HUES64 (cell line): ENCODE results near the gene EXOC6B.
"Not testable (repeated sequence)": the region's sequence is repeated elsewhere in the genome, so short reads cannot be mapped to it uniquely, and the experiment has no call there.

Source experiments
- H3K27ac ChIP-seq: 2 replicates; pipeline ENCODE4 v1.7.0; 2013; ENCODE audit warnings: low read depth, low read length, inconsistent platforms
- H3K27me3 ChIP-seq: 2 replicates; pipeline ENCODE4 v1.6.1; 2013; ENCODE audit warnings: mild to moderate bottlenecking, low read length; ENCODE audit not compliant: insufficient read depth
- H3K36me3 ChIP-seq: 2 replicates; pipeline ENCODE4 v1.6.1; 2013; ENCODE audit warnings: mild to moderate bottlenecking, low read length; ENCODE audit not compliant: insufficient read depth
- H3K4me1 ChIP-seq: 2 replicates; pipeline ENCODE4 v1.6.1; 2013; ENCODE audit warnings: mild to moderate bottlenecking, low read length, moderate library complexity; ENCODE audit not compliant: insufficient read depth
- H3K4me3 ChIP-seq: 2 replicates; pipeline ENCODE4 v1.5.1; 2013; ENCODE audit warnings: mild to moderate bottlenecking, low read length, moderate library complexity
- H3K9ac ChIP-seq: 2 replicates; pipeline ENCODE4 v1.6.1; 2013; ENCODE audit warnings: mild to moderate bottlenecking, low read depth, low read length
- H3K9me3 ChIP-seq: 2 replicates; pipeline ENCODE4 v1.6.1; 2013; ENCODE audit warnings: low read depth, low read length; ENCODE audit not compliant: insufficient read depth
- WGBS: fragments of 150-250, 120-280 bp; methylation state at CpG from one replicate; pipeline ENCODE4 v1.1.7; 2013; ENCODE audit warnings: missing lambda C conversion rate; 5-methylcytosine and 5-hydroxymethylcytosine counted together

The EXOC6B gene

GRCh38 chr2:72431737-72432136, 394.1 kb downstream of the EXOC6B start:
- Histone ChIP-seq H3K27me3 (no peaks in the 10 kb centered on the region), H3K9ac (no peak overlapping the region), H3K27ac (no peak overlapping the region), H3K9me3 (no peaks in the 10 kb centered on the region), H3K36me3 (no peaks in the 10 kb centered on the region), H3K4me3 (no peak overlapping the region), H3K4me1 (no peaks in the 10 kb centered on the region)
- whole genome bisulfite sequencing = 95% methylated on average over 2 of the region's 4 CpGs

DNA sequence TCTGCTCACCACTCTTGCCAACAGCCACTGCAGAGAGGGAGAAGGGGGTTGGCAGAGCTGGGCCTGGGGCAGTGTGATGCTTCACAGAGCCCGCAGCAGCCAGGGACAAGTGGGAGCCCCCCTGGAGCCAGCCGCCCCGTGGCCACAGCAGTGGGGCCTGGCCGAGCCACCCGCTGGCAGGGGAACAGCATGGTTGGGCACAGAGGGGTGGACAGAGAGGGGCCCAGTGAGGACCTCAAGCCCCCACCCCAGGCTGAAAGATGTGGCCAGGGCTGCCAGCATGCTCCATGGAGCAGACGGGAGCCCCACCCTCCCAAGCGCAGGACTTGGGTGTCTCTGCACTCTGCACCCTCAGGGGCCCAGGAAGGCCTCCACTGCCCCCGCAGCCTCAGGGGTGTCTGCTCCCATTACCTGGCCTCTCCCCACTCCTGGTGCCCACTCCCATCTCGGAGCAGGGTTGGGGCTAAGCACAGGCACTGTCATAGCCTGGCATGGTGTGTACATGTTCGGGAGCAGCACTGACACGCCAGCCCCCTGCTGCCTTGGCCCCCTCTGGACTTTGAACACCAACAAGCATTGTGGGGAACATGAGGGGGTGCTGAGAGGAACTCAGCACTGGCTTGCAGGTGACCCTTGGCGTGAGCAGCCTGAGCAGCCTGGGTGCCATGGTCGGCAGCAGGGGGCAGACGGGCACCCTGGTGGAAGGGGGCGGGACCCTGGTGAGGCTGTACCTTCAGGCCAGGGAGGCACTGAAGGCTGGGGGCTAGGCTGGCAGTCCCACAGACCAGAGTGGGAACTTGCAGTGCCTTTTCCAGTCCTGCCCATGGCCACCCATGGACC, 398.6 kb downstream of the EXOC6B start:
- 97% methylated on average over 15 of the region's 15 CpGs for WGBS
- no peak overlapping the region for H3K4me3 ChIP-seq
- no peak overlapping the region for H3K27ac ChIP-seq
- no peak overlapping the region for H3K9ac ChIP-seq
- no peaks in the 10 kb centered on the region for H3K27me3 ChIP-seq
- H3K4me1 ChIP-seq = no peaks in the 10 kb centered on the region
- H3K9me3 ChIP-seq = no peaks in the 10 kb centered on the region
- H3K36me3 ChIP-seq = no peaks in the 10 kb centered on the region

DNA sequence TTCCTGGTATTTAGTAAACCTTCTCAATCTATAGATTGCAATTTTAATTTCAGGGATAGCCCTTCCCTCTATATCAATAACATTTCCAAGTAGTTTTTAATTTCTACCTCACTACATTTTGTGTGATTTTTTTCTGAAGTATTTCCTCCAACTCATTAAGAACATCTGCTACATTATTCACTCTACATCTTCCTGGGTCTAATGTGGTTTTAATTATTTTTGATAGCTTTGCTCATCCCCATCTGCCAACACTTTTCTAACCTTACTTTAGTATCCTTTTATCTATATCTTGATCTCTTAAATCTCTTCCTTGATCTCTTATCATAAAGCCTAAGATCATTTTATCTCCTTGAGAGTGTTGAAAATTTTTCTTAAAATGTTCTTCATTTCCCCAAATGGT, 399.8 kb downstream of the EXOC6B start:
- H3K9ac ChIP-seq = no peak overlapping the region

DNA sequence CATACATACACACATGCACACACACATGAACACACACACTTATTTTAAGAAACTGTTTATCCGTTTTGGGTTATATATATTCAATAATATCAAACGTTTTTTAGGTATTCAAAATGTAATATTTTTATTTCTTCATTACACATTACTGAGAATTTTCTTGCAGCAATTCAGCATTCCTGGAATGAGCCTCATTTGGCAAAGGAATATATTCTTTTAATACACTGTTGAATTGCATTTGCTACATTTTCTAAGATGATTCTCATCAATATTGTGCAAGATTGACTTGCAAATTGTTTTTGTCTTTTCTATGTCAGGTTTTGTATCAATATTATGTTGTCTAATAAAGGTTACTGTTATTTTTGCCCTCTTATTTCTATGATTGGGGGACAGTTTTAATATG, 402.1 kb downstream of the EXOC6B start:
- no CpG with 5 or more reads among the region's 2 CpGs for WGBS
- H3K4me3 ChIP-seq = no peak overlapping the region
- no peaks in the 10 kb centered on the region for H3K36me3 ChIP-seq
- H3K9ac ChIP-seq = no peak overlapping the region
- H3K9me3 ChIP-seq = peaks cover 2% of the 10 kb centered on the region; the same call in 1 of the 2 replicates
- H3K27ac ChIP-seq = no peak overlapping the region
- H3K4me1 ChIP-seq = peaks cover 5% of the 10 kb centered on the region; the same call in 1 of the 2 replicates
- no peaks in the 10 kb centered on the region for H3K27me3 ChIP-seq

More for the DNA sequence above, 399.8 kb downstream of the EXOC6B start:
- Histone ChIP-seq H3K36me3 (no peaks in the 10 kb centered on the region), H3K4me1 (no peaks in the 10 kb centered on the region), H3K9me3 (no peaks in the 10 kb centered on the region), H3K27me3 (no peaks in the 10 kb centered on the region), H3K4me3 (no peak overlapping the region), H3K27ac (no peak overlapping the region)

DNA sequence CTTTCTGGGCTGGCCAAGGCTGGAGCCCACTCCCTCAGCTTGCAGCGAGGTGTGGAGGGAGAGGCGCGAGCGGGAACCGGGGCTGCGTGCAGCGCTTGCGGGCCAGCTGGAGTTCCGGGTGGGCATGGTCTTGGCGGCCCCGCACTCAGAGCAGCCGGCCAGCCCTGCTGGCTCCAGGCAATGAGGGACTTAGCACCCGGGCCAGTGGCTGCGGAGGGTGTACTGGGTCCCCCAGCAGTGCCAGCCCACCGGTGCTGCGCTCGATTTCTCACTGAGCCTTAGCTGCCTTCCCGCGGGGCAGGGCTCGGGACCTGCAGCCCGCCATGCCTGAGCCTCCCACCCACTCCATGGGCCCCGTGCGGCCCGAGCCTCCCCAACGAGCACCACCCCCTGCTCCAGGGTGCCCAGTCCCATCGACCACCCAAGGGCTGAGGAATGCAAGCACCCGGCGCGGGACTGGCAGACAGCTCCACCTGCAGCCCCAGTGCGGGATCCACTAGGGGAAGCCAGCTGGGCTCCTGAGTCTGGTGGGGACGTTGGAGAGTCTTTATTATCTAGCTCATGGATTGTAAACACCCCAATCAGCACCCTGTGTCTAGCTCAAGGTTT, 404.0 kb downstream of the EXOC6B start:
- WGBS = 95% methylated on average over 31 of the region's 31 CpGs

DNA sequence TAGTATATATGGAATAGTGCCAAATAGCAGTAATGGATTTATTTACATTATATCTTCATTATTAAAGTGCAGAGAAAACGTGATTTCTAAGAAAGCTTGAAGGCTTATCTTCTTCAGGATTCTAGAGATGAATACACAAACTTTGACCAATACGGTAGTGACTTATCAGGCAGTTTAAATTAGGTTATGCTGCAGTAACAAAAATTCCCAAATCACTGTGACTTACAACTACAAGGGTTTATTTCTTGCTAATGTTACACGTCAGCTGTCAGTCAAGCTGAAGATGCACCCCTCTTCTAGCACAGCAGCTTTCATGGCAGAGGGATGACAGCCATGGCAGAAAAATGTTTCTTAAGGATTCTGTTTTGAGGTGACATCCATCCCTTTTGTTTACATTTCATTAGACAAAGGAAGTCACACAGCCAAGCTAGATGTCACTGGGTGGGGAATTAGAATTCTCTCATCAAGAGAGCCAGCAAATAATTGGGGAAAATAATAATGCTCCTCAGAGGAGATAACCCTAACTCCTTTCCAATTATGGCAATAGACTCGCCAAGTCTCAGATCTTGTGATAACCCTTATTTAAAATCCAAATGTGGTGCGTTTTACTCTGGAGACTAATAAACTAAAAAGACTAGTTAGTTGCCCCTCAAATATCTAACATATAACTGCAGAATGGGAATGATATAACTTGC, 409.9 kb downstream of the EXOC6B start:
- WGBS = 99% methylated on average over 4 of the region's 5 CpGs
- Histone ChIP-seq H3K27ac (no peak overlapping the region), H3K9ac (no peak overlapping the region), H3K27me3 (no peaks in the 10 kb centered on the region), H3K36me3 (no peaks in the 10 kb centered on the region), H3K4me3 (no peak overlapping the region), H3K9me3 (peaks cover 2% of the 10 kb centered on the region; the same call in 1 of the 2 replicates), H3K4me1 (peaks cover 5% of the 10 kb centered on the region; the same call in 1 of the 2 replicates)

More for the DNA sequence above, 404.0 kb downstream of the EXOC6B start:
- not testable (repeated sequence) for H3K9me3 ChIP-seq, H3K27me3 ChIP-seq, H3K4me3 ChIP-seq, H3K36me3 ChIP-seq, H3K4me1 ChIP-seq, H3K27ac ChIP-seq, H3K9ac ChIP-seq

DNA sequence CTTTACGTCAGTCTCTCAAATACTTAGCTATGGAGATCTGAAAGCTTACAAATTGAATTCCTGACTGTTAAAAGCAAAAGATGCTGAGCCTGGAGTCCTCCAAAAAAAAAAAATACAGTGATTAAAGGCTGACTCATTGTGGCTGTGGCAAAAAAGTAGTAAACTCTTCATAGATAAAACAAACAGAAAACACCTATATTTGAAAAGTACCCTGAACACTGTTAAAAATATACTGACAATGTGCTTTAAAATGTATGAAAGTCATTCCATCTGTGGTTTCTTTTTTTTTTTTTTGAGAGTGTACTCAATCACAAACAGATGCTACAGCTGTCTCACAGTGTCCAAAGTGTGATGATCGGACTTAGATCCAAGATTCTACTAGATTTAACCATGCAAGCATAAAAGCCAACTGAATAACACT, 410.6 kb downstream of the EXOC6B start:
- H3K27me3 ChIP-seq = no peaks in the 10 kb centered on the region
- no peak overlapping the region for H3K27ac ChIP-seq
- no peaks in the 10 kb centered on the region for H3K9me3 ChIP-seq
- no peak overlapping the region for H3K4me3 ChIP-seq
- no peaks in the 10 kb centered on the region for H3K36me3 ChIP-seq
- peaks cover 5% of the 10 kb centered on the region; the same call in 1 of the 2 replicates for H3K4me1 ChIP-seq
- no peak overlapping the region for H3K9ac ChIP-seq
- WGBS = 98% methylated on average over 2 of the region's 2 CpGs

DNA sequence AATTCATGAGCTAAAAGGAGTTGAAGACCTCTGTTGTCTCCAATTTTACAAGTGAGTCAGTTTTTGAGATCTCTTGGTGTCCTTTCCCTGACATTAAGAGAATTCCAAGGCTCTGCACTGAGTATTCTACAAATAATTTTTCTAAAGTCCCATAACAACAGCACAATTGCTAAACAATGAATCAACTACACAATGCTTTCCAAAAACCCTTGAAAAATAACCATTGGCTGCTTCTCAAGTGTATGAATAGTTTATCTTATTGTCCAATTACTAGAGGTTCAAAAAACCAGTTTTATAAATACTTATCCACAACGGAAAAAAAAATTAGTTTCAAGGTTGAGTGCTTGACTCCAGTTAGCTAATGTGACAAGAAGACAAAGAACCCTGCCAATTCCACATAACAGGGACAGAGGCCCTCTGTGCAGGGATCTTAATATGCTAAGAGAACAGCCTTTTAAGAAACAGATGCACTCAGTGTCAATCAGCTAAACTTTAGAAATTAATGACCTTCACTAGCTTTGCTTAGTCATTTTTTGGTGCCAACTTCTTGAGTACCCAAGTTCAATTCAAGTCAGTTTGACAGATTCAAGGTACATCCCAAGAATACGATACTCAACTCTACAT, 411.6 kb downstream of the EXOC6B start:
- H3K9me3 ChIP-seq = no peaks in the 10 kb centered on the region
- no peak overlapping the region for H3K4me3 ChIP-seq
- no peak overlapping the region for H3K27ac ChIP-seq
- 100% methylated on average over 2 of the region's 2 CpGs for WGBS
- peaks cover 5% of the 10 kb centered on the region; the same call in 1 of the 2 replicates for H3K4me1 ChIP-seq
- H3K9ac ChIP-seq = no peak overlapping the region
- no peaks in the 10 kb centered on the region for H3K36me3 ChIP-seq
- H3K27me3 ChIP-seq = no peaks in the 10 kb centered on the region

GRCh38 chr2:72413716-72414115, 412.1 kb downstream of the EXOC6B start:
- Histone ChIP-seq H3K9ac (no peak overlapping the region), H3K27ac (no peak overlapping the region), H3K27me3 (no peaks in the 10 kb centered on the region), H3K4me1 (no peaks in the 10 kb centered on the region), H3K4me3 (no peak overlapping the region), H3K36me3 (no peaks in the 10 kb centered on the region), H3K9me3 (no peaks in the 10 kb centered on the region)
- 100% methylated on average over 1 of the region's 1 CpG for whole genome bisulfite sequencing

DNA sequence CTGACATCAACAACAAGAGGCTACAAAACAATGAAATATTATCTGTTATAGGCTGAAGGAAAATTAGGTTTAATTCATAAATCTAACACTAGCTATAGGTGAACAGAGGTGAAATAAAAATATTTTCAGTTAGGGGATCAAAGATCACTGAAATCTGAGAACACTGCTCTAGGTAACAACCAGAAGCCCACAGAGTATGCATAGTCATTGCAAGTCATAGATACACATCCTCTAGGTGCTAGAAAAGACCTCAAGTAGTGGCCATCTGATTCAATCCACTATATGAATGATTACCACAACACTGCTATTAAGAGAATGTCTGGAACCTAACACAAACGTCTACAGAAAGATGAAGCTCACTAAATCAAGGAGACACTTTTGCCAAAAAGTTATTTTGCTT, 413.6 kb downstream of the EXOC6B start:
- Histone ChIP-seq H3K27ac (no peak overlapping the region), H3K4me1 (no peaks in the 10 kb centered on the region), H3K36me3 (no peaks in the 10 kb centered on the region), H3K27me3 (no peaks in the 10 kb centered on the region), H3K4me3 (no peak overlapping the region), H3K9ac (no peak overlapping the region), H3K9me3 (no peaks in the 10 kb centered on the region)
- 84% methylated on average over 1 of the region's 1 CpG for WGBS

DNA sequence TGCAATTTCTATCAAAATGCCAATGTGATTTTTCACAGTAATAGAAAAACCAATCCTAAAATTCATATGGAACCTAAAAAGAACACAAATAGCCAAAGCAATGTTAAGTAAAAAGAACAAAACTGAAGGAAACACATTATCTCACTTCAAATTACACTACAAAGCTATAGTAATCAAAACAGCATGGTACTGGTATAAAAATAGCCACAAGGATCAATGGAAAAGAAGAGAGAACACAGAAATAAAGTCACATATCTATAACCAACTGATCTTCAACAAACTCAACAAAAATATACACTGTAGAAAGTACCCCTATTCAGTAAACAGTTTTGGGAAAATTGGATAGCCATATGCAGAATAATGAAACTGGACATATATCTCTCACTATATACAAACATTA, 426.0 kb downstream of the EXOC6B start:
- Histone ChIP-seq H3K36me3 (no peaks in the 10 kb centered on the region), H3K4me1 (no peaks in the 10 kb centered on the region), H3K9me3 (peaks cover 15% of the 10 kb centered on the region; the same call in 1 of the 2 replicates), H3K27me3 (no peaks in the 10 kb centered on the region), H3K9ac (no peak overlapping the region), H3K27ac (no peak overlapping the region), H3K4me3 (no peak overlapping the region)
